GM23248 (cell line): ENCODE data around the gene PSPH.

Source experiments
- EZH2 ChIP-seq: fragments of 200-600 bp; sonication (generic); IDR thresholded peaks from 2 replicates; pipeline ENCODE4 v1.6.1; 2018; ENCODE audit warnings: antibody characterized with exemption, mild to moderate bottlenecking; ENCODE audit not compliant: insufficient read depth, poor library complexity, severe bottlenecking
- EZH2phosphoT487 ChIP-seq: fragments of 200-600 bp; sonication (generic); IDR thresholded peaks from 2 replicates; pipeline ENCODE4 v1.6.1; 2018; ENCODE audit warnings: antibody characterized with exemption, moderate library complexity, mild to moderate bottlenecking, low read depth; ENCODE audit not compliant: insufficient read depth

DNA sequence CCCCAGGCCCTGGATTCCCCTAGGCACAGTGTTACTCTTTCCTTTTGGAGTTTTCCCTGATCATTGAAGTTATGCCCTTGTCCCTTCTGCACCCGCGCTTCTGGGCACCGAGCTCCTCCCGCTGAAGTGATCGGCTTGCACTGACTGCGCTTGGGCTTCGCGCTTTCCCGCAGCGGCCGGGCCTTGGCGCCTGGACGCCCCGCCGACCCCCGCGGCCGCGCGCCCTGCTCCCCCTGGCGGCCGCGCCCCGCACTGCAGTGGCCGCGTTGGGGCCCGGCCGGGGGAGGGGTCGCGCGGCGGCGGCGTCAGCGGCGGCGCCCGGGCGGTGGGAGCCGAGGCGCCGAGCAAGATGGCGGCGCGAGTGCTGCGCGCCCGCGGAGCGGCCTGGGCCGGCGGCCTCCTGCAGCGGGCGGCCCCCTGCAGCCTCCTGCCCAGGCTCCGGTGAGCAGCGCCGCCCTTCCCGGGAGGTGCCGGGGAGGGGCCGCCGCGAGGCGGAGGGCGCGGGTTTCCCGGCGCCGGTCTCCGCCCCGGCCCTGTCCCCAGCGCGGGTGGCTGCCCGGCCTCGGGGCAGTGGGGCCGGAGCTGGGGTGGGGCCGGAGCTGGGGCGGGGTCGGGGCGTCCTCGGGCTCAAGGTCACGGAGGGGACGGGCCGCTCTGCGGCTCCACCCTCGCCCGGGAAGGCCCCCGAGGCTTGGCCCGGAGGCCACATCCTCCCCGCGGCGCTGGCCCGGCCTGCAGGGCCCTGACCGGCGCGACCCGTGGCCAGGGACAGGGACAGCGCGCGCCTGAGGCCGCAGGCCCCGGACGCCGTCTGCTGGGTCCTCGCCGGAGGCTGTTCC is 86.8 kb downstream of the PSPH start, which contains the start of gene NIPSNAP2:
- TF ChIP-seq EZH2phosphoT487 (no peak), EZH2 (no peak)
